Measurements from ENCODE around the gene HCN2.
"Not testable (repeated sequence)": the region's sequence is repeated elsewhere in the genome, so short reads cannot be mapped to it uniquely, and the experiment has no call there.

Gene HCN2

DNA sequence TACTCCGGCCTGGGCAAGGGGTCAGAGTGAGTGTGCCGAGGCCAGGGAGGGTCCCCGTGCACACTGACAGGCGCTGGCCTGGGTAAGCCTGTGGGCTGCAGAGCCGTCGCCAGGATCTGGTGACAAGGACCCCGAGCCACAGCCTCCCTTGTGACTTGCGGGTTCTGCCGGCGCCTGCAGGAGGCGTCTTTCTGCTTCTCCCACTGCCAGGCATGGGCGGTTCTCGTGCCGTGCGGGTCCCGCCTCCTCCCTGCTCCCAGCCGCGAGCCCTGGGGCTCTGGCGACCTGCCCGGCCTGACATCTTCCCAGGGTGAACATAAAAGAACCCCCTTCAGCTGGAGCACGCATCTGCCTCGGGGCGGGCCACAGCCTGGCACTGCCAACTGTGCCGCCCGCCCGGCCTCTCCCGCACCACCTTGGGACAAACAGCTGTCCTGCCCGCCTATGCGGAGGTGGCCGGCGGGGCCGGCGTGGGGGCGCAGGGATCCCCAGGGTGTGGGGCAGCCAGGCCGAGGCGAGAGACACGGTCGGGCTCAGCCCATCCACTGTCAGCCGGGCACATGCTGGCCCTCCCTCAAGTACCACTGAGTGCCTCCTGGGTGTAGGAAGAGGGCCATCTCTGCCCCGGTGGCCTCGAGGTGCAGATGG lies 1.5 kb upstream of the HCN2 start:
- DNase-seq: peak in 2 of 4 experiments; percentile 24 to 50

DNA sequence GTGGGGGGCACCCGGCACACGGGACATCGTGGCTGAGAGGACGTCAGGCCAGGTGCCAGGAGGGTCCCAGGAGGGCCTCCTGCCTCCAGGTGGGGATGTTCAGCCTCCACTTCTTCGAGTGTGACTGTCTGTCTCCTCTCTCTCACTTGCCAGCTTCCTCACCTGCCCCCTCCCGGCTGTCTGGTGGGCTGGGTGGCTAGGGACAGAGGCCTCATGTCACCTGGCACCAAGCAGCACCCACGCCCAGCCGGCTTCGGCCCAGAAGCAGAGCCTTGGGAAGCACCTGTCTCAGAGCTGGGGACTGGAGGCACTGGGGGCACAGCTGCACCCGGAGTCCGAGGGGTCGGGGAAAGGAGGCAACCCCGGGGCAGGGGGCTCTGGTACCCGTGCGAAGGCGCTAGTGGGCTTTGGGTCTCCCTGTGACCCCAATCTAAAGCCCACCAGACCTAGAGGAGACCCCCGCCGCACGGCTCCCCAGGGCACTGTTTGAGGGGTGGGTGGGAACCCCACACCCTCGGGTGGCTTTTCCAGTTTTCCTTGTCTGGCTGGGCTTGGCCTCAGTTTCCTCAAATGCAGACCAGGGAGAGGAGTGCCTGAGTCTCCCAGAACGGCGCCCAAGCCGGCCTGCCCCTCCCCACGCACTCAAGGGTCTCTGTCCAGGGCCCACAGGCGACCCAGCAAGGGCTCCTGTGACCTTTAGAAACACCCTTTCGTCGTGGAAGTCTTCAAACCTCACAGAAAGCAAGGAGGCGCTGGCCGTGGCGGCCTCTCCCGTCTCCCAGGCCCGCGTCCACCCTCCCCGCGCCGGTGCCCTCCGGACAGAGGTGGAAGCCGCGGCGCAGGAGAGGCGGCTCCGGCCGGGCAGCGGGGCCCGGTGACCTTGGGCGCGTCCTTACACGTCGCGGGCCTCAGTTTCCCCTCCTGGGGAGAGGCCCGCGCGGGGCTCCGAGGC lies 664 bp upstream of the HCN2 start:
- no peak for DNase-seq

DNA sequence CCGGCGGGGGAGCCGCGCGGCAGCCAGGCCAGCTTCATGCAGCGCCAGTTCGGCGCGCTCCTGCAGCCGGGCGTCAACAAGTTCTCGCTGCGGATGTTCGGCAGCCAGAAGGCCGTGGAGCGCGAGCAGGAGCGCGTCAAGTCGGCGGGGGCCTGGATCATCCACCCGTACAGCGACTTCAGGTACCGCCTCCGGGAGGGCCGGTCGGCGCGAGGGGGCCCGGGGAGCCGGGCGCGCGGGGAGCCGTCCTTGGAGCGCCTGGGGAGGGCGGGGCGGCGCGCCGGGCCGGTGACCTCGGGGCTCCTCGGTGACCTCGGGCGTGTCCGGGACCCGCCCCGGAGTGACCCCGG lies 690 bp downstream of the HCN2 start:
- DNase-seq: peak in 1 of 4 experiments; percentile 31

DNA sequence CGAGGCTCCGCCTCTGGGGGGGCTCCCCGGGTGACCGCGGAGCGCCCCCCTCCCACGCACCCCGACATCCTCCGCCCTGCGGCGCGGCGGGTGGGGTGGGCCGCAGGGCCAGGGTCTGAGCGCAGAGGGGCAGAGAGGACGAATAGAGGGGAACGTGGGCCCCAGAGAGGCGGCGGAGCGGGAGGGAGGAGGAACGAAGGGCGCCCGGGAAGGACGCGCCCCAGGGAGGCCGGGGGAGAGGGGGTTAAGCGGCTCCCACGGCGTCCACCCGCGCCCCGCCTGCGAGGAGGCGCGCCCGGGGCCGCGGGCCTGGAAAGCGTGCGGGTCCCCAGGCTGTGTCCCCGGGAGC lies 1.0 kb downstream of the HCN2 start:
- DNase-seq: no peak

DNA sequence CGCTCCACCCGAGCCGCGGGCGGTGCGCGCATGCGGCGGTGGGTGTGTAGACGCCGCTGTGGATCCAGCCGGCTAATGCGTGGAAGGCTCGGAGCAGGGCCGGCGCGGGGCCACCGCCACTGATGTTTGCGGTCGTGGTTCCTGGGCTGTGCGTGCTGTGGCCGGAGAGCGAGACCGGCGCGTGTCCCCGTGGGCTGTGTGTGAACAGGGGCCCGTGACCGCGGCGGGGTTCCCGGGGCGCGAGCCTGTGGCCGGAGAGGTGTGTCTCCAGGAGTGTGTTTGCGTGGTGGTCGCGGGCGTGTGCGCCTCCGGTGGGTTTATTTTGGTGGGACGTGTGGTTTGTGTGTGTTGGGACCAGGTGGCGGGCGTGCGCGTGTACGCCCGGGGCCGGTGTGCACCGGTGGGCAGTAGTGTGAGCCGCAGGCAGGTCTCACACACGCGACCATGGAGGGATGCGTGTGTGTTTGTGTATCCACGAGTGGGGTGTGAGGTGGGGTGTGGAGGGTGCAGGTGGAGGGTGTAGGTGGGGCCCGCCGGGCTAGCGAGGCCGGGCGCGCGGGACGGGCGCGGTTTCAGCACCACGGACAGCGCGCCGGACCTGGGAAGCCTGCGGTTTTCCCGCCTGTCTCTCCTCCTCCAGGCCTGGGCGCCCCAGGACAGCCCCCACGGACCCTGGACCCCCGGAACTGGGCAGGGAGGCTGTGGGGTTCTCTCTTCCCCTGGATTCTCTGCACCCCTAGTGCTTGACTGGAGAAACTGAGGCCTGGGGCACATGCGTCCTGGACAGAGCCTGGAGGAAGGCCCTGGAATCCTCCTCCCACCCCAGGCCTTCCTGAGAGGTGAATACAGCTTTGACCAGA lies 1.6 kb downstream of the HCN2 start:
- no peak for DNase-seq

DNA sequence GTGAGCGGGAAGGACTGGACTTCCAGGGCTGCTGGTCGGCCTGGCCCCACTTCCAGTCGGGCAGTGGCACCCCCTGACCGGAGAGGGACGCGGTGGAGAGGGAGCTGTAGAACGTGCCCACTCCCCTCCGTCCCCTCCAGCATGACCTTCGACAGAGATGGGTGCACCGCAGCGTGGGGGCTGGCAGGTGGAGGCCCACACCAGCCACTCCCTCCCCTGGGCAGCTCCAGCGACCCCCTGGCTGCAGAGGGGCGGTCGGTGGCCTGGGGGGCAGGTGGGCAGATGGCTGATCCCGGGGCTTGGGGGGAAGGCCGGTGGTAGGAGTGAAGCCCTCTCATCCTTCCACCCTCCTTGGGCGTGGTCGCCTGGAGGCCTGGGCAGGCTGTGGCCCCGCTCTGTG lies 2.4 kb downstream of the HCN2 start:
- no peak for DNase-seq

DNA sequence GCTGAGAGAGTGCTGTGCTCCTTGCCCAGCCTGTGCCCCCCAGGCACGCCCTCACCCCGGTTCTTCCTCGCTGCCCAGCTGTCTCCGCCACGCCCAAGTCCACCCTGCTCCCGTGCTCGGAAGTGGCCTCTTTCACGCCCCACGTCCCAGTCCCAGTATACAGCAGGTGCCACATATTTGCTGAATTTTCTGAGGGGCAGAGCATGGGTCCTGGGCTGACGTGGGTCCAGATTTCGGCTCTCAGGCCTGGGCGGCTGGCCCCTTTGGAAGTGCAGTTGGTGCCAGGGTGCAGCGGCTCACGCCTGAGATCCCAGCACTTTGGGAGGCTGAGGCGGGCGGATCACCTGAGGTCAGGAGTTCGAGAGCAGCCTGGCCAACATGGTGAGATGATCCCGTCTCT lies 3.4 kb downstream of the HCN2 start:
- DNase-seq: no peak

DNA sequence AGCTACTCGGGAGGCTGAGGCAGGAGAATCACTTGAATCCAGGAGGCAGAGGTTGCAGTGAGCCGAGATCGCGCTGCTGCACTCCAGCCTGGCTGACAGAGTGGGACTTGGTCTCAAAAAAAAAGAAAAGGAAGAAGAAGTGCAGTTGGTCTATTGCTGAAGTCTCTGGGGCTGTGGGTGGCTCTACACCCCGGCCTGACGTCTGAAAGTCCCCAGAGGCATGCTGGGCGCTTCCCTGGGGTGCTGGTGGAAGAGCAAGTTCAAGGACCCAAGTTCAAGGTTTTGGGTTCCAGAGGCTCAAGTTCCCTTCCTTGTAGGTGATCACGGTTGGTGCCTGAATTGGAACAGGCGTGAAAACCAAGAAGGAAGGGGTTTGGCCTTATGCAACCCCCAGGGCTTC lies 3.8 kb downstream of the HCN2 start:
- no peak for DNase-seq

DNA sequence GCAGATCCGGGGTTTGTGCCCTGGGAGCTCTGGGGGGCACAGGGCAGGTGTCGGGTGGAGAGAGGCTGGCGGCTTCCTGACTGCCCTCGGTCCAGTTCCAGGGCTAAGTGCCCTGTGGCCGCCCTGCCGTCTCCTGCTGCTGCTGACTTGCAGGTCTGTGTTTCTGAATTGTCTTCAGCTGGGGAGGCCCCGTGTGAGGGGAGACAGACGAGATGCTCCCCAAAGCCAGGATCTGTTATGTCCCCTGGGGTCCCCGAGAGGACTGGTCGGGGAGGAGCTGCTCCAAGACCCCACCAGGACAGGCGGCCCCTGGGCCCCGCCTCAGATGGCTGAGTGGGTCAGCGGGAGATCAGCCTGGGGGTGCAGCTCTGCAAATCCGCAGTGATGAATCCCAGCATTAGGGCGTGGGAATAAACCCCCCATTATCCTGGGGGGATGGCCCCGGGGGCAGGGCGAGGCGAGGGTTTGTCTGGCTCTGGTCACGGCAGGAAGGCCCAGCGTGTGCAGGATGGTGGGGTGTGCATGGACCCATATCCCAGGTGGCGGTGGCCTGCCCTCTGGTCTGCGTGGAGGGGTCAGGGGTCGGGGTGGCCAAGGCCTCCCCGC lies 4.7 kb downstream of the HCN2 start:
- no peak for DNase-seq

DNA sequence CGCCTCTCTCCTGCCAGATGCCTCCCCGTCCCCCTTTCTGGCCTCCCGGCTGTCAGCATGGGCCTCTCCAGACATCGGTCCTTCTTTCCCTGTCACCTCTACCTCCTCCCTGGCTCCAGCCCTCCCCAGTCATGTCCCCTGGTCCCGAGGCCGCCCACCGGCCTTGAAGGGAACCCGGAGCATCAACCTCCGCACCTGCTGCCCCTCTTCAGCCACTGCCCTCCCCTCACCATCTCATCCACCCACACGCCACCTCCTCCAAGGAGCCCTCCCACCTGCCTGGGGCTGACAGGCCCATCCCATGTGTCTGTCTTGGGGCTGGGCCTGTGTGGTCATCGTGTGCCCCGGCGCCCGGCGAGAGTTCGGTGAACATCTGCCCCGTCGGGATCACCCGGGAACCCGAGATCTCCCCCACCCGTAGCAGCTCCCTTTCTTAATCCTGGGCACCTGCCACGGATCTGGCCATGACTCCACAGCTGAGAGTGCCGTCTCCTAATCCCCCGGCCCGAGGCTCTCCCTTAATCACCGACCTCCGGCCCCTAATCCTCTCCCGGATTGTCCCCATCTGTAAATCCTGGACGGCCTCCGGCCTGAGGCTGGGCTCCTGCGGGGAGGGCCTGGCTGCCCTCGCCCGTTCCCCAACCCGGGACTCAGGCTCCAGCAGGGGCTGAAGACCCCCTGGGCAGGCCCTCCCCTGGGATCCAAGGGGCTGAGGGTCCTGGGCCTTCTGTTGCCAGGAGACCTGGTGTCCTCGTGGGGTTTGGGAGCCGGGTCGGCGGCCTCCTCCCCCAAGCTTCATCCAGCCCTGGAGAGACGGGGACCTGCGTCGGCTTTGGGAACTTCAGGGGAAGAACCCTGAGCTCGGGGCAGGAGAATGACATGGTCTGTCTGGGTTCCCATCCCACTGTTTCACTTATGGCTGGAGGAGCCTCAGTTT lies 5.9 kb downstream of the HCN2 start:
- no peak for DNase-seq

DNA sequence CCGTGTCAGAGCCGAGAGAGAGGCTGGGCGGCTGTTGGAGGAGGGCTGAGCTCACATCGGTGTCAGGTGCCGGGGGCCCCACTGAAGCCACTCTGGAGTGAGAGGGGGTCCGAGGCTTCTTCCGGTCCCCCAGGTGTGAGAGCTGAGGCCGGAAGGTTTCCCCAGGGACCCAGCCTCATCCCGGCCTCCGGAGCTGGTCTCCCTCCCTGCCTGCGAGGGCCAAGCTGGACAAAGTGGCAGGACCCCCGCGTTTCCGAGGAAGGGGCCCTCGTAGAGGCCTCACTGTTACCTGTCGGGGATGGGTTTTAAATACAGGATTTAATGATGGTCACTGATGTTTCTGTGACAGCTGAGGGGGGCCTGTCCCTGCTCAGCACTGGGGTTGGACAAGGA lies 6.6 kb downstream of the HCN2 start:
- no peak for DNase-seq

DNA sequence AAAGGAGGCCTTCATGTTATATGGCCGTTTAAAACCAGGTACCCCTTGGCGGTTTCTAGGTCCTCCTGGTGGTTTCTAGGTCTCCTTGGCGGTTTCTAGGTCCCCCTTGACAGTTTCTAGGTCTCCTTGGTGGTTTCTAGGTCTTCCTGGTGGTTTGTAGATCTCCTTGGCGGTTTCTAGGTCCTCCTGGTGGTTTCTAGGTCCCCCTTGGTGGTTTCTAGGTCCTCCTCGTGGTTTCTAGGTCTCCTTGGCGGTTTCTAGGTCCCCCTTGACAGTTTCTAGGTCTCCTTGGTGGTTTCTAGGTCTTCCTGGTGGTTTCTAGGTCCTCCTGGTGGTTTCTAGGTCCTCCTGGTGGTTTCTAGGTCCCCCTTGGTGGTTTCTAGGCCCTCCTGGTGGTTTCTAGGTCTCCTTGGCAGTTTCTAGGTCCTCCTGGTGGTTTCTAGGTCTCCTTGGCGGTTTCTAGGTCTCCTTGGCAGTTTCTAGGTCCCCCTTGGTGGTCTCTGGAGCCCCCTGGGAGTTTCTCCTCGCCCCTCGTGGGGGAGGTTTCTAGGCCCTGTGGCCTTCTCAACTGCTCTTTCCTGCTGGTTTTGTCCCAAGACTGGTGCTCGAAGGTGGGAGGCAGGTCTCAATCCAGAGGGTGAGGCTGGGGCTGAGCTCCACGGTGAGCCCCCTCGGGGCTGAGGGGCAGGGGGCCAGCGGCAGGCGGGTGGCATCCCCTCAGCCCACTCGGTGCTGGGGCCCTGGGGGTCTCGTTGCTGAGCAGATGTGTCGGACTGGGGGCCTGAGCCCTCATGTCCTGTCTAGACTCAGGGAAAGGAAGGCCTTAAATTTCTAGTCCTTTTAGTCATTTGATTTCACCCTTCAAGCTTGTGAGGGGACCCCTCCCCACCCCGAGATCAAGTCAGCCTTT lies 8.0 kb downstream of the HCN2 start:
- no peak for DNase-seq

DNA sequence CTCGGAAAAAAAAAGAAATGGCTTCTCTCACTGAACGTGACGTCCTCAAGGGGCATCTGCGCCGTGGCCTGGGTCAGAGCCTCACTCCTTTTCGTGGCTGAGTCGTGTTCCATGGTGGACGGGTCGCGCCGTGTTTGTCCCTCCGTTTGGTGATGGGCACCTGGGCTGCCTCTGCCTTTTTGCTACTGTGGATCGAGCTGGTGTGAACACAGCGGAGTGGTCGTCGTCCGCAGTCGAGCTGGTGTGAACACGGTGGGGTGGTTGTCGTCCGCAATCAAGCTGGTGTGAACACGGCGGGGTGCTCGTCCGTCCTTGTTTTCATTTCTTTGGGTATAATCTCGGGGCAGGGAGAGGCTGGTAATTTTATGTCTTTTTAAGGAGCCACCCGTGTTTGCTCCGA lies 11.6 kb downstream of the HCN2 start:
- DNase-seq: no peak

DNA sequence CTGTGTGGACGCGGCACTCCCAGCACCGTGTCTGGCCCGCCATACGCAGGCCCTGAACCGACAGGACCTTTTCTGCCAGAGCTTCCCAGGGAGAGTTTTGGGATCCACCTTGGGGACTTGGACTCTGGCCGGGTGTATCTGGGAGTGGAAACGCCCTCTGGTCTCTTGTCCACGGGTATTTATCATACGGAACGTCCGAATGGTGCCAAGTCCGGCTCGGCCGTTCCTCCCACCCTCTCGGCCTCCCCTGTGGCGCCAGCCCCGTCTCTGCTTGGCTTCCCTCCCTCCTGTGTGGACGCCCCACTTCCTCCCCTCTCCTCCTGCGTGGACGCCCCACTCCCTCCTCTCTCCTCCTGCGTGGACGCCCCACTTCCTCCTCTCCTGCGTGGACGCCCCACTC lies 12.1 kb downstream of the HCN2 start:
- DNase-seq: no peak

DNA sequence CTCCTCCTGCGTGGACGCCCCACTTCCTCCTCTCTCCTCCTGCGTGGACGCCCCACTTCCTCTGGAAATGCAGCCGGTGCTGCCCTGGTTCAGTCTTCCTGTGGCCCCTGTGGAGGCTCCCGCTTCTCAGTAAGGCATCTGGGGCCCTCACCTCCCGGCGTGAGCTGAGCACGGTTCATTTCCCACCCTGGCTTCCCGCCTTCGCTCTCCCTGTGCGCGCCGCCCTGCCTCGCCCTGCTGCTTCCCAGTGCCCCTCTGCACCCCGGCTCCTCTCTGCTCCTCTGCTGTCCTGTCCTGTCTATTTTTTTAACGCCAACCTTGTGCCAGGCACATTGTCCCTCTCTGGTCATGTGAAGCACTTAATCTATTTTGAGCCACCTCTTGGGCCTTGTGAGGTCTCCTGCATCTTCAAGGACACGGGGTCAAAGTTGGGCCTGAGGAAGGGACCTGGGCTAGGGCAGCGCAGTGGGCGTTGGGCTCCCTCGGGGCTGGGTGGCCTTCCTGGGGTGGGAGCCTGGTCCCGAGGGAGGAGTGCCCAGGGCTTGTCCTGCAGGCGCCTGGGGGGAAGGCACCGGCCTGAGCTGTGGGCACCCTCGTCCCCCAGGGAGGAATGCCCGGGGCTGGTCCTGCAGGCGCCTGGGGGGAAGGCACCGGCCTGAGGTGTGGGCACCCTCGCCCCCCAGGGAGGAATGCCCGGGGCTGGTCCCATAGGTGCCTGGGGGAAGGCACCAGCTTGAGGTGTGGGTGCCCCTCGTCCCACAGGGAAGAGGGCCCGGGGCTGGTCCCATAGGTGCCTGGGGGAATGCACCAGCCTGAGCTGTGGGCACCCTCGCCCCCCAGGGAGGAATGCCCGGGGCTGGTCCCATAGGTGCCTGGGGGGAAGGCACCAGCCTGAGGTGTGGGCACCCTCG lies 13.0 kb downstream of the HCN2 start:
- DNase-seq: no peak

DNA sequence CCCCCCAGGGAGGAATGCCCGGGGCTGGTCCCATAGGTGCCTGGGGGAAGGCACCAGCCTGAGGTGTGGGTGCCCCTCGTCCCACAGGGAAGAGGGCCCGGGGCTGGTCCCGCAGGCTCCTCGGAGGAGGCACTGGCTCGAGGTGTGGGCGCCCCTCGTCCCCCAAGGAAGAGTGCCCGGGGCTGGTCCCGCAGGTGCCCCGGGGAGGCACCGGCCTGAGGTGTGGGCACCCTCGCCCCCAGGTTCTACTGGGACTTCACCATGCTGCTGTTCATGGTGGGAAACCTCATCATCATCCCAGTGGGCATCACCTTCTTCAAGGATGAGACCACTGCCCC lies 13.6 kb downstream of the HCN2 start:
- not testable (repeated sequence) for DNase-seq

DNA sequence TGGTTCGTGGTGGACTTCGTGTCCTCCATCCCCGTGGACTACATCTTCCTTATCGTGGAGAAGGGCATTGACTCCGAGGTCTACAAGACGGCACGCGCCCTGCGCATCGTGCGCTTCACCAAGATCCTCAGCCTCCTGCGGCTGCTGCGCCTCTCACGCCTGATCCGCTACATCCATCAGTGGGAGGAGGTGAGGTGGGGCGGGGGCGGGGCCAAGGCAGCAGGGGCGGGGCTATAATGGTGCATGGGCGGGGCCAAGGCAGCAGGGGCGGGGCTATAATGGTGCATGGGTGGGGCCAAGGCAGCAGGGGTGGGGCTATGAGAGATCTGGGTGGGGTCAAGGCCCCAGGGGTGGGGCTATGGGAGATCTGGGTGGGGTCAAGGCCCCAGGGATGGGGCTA lies 14.1 kb downstream of the HCN2 start:
- DNase-seq: peak in 1 of 4 experiments; percentile 15

DNA sequence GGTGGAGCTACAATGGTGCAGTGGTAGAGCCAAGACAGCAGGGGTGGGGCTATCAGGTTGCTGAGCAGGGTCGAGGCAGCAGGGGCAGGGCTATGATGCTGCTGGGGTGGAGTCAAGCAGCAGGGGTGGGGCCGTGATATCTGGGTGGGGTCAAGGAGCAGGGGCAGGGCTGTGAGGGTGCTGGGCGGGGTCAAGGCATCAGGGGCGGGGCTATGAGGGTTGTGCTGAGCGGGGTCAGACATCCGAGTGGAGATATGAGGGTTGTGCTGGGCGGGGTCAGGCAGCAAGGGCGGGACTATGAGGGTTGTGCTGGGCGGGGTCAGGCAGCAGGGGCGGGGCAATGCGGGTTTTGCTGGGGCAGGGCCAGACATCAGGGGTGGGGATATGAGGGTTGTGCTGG lies 14.7 kb downstream of the HCN2 start:
- peak in 1 of 4 experiments; percentile 32 for DNase-seq

DNA sequence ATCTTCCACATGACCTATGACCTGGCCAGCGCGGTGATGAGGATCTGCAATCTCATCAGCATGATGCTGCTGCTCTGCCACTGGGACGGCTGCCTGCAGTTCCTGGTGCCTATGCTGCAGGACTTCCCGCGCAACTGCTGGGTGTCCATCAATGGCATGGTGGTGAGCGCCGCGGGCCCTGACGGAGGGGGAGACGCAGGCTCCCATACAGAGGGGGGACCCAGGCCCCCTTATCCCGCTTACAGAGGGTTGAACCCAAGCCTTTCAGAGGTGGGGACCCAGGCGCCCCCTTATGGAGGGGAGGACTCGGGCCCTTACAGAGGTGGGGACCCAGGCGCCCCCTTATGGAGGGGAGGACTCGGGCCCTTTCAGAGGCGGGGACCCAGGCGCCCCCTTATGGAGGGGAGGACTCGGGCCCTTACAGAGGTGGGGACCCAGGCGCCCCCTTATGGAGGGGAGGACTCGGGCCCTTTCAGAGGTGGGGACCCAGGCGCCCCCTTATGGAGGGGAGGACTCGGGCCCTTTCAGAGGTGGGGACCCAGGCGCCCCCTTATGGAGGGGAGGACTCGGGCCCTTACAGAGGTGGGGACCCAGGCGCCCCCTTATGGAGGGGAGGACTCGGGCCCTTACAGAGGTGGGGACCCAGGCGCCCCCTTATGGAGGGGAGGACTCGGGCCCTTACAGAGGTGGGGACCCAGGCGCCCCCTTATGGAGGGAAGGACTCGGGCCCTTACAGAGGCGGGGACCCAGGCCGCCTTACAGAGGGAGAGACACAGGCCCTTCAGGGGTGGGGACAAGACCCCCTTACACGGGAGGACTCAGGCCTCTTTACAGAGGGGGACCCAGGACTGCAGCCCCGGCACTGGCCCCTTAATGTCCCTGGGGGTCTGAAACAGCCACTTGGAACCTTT lies 15.6 kb downstream of the HCN2 start:
- not testable (repeated sequence) for DNase-seq

Measured in activated naive CD4-positive, alpha-beta T cell (primary cell).